ENCODE results near the gene KCNH1. TPM values are rescaled to one million over a fixed set of nuclear protein-coding genes. Genes with fewer than 3 reads are reported as not detected.

Gene KCNH1
- total and polyA plus RNA-seq, 9 of the 15 experiments (the other 6 are each of a cell fraction or from before 2014, with no cell fraction given): not detected

GRCh38 chr1:210726621-210727020 is 407.3 kb downstream of the KCNH1 start (continued):
- TF ChIP-seq ZNF609 (CRISPR knock-in tag; IDR thresholded peaks at IDR 0.05; ENCODE audit: borderline replicate concordance) (no peak), FUS (optimal IDR thresholded peaks at IDR 0.05; ENCODE audit: low read depth, low read length) (no peak), HINFP (tag; conservative IDR thresholded peaks at IDR 0.05; ENCODE audit: low read depth) (0 out of 2 replicates have a peak, but pooled peaks have one; percentile 30), DMBX1 (CRISPR knock-in tag; IDR thresholded peaks at IDR 0.05; ENCODE audit: borderline replicate concordance) (peak; percentile 72; the same call in 1 of the 2 replicates)
- TF ChIP-seq, protein P1, sequence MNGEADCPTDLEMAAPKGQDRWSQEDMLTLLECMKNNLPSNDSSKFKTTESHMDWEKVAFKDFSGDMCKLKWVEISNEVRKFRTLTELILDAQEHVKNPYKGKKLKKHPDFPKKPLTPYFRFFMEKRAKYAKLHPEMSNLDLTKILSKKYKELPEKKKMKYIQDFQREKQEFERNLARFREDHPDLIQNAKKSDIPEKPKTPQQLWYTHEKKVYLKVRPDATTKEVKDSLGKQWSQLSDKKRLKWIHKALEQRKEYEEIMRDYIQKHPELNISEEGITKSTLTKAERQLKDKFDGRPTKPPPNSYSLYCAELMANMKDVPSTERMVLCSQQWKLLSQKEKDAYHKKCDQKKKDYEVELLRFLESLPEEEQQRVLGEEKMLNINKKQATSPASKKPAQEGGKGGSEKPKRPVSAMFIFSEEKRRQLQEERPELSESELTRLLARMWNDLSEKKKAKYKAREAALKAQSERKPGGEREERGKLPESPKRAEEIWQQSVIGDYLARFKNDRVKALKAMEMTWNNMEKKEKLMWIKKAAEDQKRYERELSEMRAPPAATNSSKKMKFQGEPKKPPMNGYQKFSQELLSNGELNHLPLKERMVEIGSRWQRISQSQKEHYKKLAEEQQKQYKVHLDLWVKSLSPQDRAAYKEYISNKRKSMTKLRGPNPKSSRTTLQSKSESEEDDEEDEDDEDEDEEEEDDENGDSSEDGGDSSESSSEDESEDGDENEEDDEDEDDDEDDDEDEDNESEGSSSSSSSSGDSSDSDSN (IDR thresholded peaks at IDR 0.05; ENCODE audit: borderline replicate concordance in 1 of 2, low read depth in 2 of 2, low read length in 2 of 2): no peak
- TF ChIP-seq, protein P2, sequence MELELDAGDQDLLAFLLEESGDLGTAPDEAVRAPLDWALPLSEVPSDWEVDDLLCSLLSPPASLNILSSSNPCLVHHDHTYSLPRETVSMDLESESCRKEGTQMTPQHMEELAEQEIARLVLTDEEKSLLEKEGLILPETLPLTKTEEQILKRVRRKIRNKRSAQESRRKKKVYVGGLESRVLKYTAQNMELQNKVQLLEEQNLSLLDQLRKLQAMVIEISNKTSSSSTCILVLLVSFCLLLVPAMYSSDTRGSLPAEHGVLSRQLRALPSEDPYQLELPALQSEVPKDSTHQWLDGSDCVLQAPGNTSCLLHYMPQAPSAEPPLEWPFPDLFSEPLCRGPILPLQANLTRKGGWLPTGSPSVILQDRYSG (tag; conservative IDR thresholded peaks at IDR 0.05; ENCODE audit: low read depth): 0 out of 2 replicates have a peak, but pooled peaks have one; percentile 32
- TF ChIP-seq, protein P3, sequence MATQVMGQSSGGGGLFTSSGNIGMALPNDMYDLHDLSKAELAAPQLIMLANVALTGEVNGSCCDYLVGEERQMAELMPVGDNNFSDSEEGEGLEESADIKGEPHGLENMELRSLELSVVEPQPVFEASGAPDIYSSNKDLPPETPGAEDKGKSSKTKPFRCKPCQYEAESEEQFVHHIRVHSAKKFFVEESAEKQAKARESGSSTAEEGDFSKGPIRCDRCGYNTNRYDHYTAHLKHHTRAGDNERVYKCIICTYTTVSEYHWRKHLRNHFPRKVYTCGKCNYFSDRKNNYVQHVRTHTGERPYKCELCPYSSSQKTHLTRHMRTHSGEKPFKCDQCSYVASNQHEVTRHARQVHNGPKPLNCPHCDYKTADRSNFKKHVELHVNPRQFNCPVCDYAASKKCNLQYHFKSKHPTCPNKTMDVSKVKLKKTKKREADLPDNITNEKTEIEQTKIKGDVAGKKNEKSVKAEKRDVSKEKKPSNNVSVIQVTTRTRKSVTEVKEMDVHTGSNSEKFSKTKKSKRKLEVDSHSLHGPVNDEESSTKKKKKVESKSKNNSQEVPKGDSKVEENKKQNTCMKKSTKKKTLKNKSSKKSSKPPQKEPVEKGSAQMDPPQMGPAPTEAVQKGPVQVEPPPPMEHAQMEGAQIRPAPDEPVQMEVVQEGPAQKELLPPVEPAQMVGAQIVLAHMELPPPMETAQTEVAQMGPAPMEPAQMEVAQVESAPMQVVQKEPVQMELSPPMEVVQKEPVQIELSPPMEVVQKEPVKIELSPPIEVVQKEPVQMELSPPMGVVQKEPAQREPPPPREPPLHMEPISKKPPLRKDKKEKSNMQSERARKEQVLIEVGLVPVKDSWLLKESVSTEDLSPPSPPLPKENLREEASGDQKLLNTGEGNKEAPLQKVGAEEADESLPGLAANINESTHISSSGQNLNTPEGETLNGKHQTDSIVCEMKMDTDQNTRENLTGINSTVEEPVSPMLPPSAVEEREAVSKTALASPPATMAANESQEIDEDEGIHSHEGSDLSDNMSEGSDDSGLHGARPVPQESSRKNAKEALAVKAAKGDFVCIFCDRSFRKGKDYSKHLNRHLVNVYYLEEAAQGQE (IDR thresholded peaks at IDR 0.05; ENCODE audit: borderline replicate concordance): peak; percentile 99
- TF ChIP-seq, protein P3 (CRISPR knock-in tag; IDR thresholded peaks at IDR 0.05; ENCODE audit: low read depth): peak; percentile 97
